Progenitor cell of endocrine pancreas (in vitro differentiated cells): ENCODE results near the gene NAV3. TPM values are rescaled to one million over a fixed set of nuclear protein-coding genes. Genes with fewer than 3 reads are reported as not detected.

Experiments used
- DNase-seq: peaks from one replicate; pipeline ENCODE4 v3.0.0; 2021; ENCODE audit warnings: low spot score; ENCODE audit not compliant: unreplicated experiment
- H3K27ac Mint-ChIP-seq: 2 replicates; pipeline ENCODE4 v1.8.0; 2021; ENCODE audit warnings: mild to moderate bottlenecking, moderate library complexity, mixed read lengths
- H3K27me3 Mint-ChIP-seq: 2 replicates; pipeline ENCODE4 v1.8.0; 2021; ENCODE audit warnings: mixed read lengths
- H3K36me3 Mint-ChIP-seq: 2 replicates; pipeline ENCODE4 v1.8.0; 2022; ENCODE audit warnings: mixed read lengths; ENCODE audit not compliant: insufficient read depth
- H3K4me1 Mint-ChIP-seq: 2 replicates; pipeline ENCODE4 v1.8.0; 2021; ENCODE audit warnings: low read depth, mixed read lengths
- H3K4me3 Mint-ChIP-seq: 2 replicates; pipeline ENCODE4 v1.8.0; 2021; ENCODE audit warnings: low read depth, mild to moderate bottlenecking, moderate library complexity, mixed read lengths
- H3K9me3 Mint-ChIP-seq: 2 replicates; pipeline ENCODE4 v1.8.0; 2021; ENCODE audit warnings: low read depth, mixed read lengths
- total RNA-seq: library from RNA; stranded (reverse); gene quantifications from 2 replicates; pipeline ENCODE4 v1.2.1, GENCODE V29; 2021
- TF ChIP-seq, protein P1 (sequence below): fragments of 200-600 bp; sonication (generic); IDR thresholded peaks from one replicate; pipeline ENCODE4 v1.5.0; 2021; ENCODE audit warnings: antibody characterized with exemption, mild to moderate bottlenecking; ENCODE audit not compliant: unreplicated experiment

NAV3 gene
- total RNA-seq, 1 donor from 2014 or later, result 11.5 TPM

DNA sequence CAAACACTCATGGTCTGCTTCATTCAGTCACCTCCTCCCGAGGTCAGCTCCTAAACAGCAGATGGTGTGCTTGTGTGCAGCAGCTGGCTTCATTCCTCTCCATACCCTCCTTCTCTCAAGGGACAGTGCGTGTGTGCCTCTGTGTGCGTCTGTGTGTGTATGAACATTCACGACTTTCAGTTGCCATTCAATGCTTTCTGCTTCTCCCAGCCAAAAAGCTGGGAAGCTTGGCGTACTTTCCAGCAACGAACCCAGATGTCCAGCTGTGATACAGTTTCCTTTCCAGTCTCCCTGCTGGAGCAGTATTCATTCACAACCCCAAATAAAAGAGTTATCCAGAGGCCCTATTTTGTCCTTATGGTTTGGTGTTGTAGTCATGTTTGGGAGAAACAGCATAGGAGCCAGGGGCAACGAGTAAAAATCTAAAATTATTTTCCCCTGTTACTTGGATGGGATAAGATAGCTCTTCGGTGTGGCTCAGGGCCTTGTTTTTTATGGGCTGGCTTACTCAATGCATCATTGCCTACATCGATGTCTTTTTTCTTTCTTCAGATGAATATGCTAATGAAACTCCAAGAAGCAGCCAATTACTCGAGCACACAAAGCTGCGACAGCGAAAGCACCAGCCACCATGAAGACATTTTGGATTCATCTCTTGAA, 379.3 kb downstream of the NAV3 start:
- TF ChIP-seq, protein P1, sequence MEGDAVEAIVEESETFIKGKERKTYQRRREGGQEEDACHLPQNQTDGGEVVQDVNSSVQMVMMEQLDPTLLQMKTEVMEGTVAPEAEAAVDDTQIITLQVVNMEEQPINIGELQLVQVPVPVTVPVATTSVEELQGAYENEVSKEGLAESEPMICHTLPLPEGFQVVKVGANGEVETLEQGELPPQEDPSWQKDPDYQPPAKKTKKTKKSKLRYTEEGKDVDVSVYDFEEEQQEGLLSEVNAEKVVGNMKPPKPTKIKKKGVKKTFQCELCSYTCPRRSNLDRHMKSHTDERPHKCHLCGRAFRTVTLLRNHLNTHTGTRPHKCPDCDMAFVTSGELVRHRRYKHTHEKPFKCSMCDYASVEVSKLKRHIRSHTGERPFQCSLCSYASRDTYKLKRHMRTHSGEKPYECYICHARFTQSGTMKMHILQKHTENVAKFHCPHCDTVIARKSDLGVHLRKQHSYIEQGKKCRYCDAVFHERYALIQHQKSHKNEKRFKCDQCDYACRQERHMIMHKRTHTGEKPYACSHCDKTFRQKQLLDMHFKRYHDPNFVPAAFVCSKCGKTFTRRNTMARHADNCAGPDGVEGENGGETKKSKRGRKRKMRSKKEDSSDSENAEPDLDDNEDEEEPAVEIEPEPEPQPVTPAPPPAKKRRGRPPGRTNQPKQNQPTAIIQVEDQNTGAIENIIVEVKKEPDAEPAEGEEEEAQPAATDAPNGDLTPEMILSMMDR, result no peak
- H3K4me3 Mint-ChIP-seq, result no peak overlapping the region
- no peaks in the 10 kb centered on the region for H3K27me3 Mint-ChIP-seq
- H3K4me1 Mint-ChIP-seq, result no peaks in the 10 kb centered on the region
- H3K9me3 Mint-ChIP-seq, result no peaks in the 10 kb centered on the region
- no peaks in the 10 kb centered on the region for H3K36me3 Mint-ChIP-seq
- H3K27ac Mint-ChIP-seq, result no peak overlapping the region
- no peak for DNase-seq

DNA sequence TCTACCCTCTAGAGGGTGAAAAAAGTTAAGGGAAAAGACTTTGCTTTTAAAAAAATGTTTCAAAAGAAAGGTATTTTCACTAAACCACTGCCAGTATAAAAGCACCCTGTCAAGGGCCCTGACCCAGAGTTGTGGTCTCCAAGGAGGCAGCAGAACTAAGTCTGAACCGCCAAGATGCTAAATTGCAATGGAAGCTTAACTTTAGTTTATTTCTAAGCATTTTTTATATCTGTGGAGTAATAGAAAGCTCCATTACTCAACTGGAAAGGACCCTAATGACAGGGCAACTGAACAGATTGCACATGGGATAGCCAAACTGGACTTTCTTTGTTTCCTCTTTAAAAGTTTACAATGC, 379.8 kb downstream of the NAV3 start:
- no peak for DNase-seq
- Mint-ChIP-seq H3K27me3 (no peaks in the 10 kb centered on the region), H3K4me3 (no peak overlapping the region), H3K36me3 (no peaks in the 10 kb centered on the region), H3K9me3 (no peaks in the 10 kb centered on the region), H3K27ac (no peak overlapping the region), H3K4me1 (no peaks in the 10 kb centered on the region)
- TF ChIP-seq, protein P1, result no peak

DNA sequence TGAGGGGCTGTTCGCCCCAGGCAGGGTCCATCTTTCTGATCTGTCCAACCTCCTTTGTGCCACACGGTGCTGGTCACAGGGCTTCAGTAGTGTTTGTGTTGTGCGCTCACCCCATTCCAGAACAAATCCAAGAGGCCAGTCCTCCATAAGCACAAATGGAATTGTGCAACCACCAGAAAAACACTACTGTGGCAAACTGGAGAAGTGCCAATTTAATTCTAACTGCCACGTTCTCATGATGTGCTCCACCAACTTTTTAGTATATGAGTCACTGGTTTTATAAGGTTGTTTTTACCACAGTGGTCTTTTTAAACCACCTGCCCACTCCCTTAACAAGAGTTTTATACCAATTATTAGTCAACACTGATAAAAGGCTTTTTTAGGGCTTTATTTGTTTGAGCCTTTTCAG, 380.2 kb downstream of the NAV3 start:
- Mint-ChIP-seq H3K36me3 (no peaks in the 10 kb centered on the region), H3K9me3 (no peaks in the 10 kb centered on the region), H3K27ac (no peak overlapping the region), H3K27me3 (no peaks in the 10 kb centered on the region), H3K4me1 (no peaks in the 10 kb centered on the region), H3K4me3 (no peak overlapping the region)
- TF ChIP-seq, protein P1, result no peak
- no peak for DNase-seq

DNA sequence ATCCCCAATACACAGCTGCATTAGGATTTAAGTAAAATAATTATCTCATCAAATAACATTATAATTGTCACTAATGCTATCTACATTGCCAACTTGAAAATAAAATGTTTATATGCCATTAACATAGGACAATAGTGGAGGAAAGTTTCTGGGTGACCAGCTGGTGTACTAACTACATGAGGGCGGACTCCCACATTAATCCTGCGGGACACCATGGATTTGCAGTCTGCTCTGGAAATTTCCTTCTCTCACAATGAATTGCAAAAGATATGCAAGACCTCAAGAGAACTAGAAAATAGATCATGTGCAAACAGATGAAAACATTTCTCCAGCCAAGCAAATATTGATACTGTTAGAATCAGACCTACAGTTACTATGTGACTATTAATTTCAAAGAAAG, 390.1 kb downstream of the NAV3 start:
- no peaks in the 10 kb centered on the region for H3K9me3 Mint-ChIP-seq
- no peak overlapping the region for H3K27ac Mint-ChIP-seq
- TF ChIP-seq, protein P1, result no peak
- H3K4me1 Mint-ChIP-seq, result no peaks in the 10 kb centered on the region
- no peaks in the 10 kb centered on the region for H3K27me3 Mint-ChIP-seq
- no peaks in the 10 kb centered on the region for H3K36me3 Mint-ChIP-seq
- no peak for DNase-seq
- no peak overlapping the region for H3K4me3 Mint-ChIP-seq

DNA sequence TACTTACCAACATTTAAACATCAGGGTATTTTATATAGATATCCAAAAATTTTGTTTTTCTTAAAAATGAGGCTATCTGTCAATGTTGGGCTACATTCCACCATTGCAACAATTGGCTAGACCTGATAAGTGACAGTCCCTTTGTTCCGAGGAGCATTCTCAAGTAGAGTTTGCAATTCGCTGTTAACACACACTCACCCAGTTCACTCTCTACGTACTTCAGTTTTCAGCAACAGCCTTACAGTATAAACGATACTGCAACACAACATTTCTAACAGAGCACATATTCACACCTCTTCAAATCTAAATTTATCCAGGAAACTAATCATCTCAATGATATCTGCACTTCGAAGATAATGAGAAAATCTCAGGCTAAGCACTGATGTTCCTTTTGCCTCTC, 393.5 kb downstream of the NAV3 start:
- H3K36me3 Mint-ChIP-seq, result no peaks in the 10 kb centered on the region
- no peaks in the 10 kb centered on the region for H3K9me3 Mint-ChIP-seq
- no peak for DNase-seq
- TF ChIP-seq, protein P1, result no peak
- H3K4me3 Mint-ChIP-seq, result no peak overlapping the region
- no peaks in the 10 kb centered on the region for H3K27me3 Mint-ChIP-seq
- no peaks in the 10 kb centered on the region for H3K4me1 Mint-ChIP-seq
- no peak overlapping the region for H3K27ac Mint-ChIP-seq
